Measurements from ENCODE around the gene TNFAIP2.

Gene TNFAIP2

GRCh38 chr14:103137689-103138300 is 14.5 kb downstream of the TNFAIP2 start:
- no peaks in the 10 kb centered on the region for H3K27me3 ChIP-seq (ENCODE audit: insufficient read depth, low read depth)
- no peak overlapping the region for H3K27ac ChIP-seq
- peaks cover 19% of the 10 kb centered on the region for H3K4me1 ChIP-seq (ENCODE audit: low read depth, poor library complexity, severe bottlenecking)
- TF ChIP-seq CTCF (conservative IDR thresholded peaks at IDR 0.05; ENCODE audit: low read depth, low read length): no peak
- no peaks in the 10 kb centered on the region for H4K20me1 ChIP-seq (ENCODE audit: insufficient read depth)
- no peak overlapping the region for H3K9ac ChIP-seq
- H3K79me2 ChIP-seq (ENCODE audit: insufficient read depth, low read depth): no peaks in the 10 kb centered on the region
- H2AFZ ChIP-seq (ENCODE audit: low read depth): no peak overlapping the region
- no peak overlapping the region for H3K4me3 ChIP-seq (IDR thresholded peaks at IDR 0.05; ENCODE audit: insufficient read depth, low read depth, low read length)
- no peaks in the 10 kb centered on the region for H3K36me3 ChIP-seq (ENCODE audit: insufficient read depth)
- H3K4me2 ChIP-seq: no peak overlapping the region

- no peaks in the 10 kb centered on the region for H4K20me1 ChIP-seq (ENCODE audit: insufficient read depth)
- no peaks in the 10 kb centered on the region for H3K27me3 ChIP-seq (ENCODE audit: insufficient read depth, low read depth)
- peaks cover 19% of the 10 kb centered on the region for H3K4me1 ChIP-seq (ENCODE audit: low read depth, poor library complexity, severe bottlenecking)
- no peak for TF ChIP-seq CTCF (conservative IDR thresholded peaks at IDR 0.05; ENCODE audit: low read depth, low read length)
- H3K79me2 ChIP-seq (ENCODE audit: insufficient read depth, low read depth): no peaks in the 10 kb centered on the region
- no peak overlapping the region for H2AFZ ChIP-seq (ENCODE audit: low read depth)
- no peak overlapping the region for H3K4me3 ChIP-seq (IDR thresholded peaks at IDR 0.05; ENCODE audit: insufficient read depth, low read depth, low read length)
- H3K27ac ChIP-seq: no peak overlapping the region
- no peak overlapping the region for H3K9ac ChIP-seq
- H3K4me2 ChIP-seq: no peak overlapping the region
- no peaks in the 10 kb centered on the region for H3K36me3 ChIP-seq (ENCODE audit: insufficient read depth)
Measured at GRCh38 chr14:103138301-103139131, 15.3 kb downstream of the TNFAIP2 start.

- Histone ChIP-seq H3K36me3 (ENCODE audit: insufficient read depth) (no peaks in the 10 kb centered on the region), H3K79me2 (ENCODE audit: insufficient read depth, low read depth) (no peaks in the 10 kb centered on the region), H3K27ac (no peak overlapping the region), H3K27me3 (ENCODE audit: insufficient read depth, low read depth) (no peaks in the 10 kb centered on the region), H4K20me1 (ENCODE audit: insufficient read depth) (no peaks in the 10 kb centered on the region), H3K4me1 (ENCODE audit: low read depth, poor library complexity, severe bottlenecking) (peaks cover 19% of the 10 kb centered on the region), H2AFZ (ENCODE audit: low read depth) (no peak overlapping the region), H3K4me3 (IDR thresholded peaks at IDR 0.05; ENCODE audit: insufficient read depth, low read depth, low read length) (no peak overlapping the region), H3K4me2 (no peak overlapping the region), H3K9ac (no peak overlapping the region)
- TF ChIP-seq CTCF (conservative IDR thresholded peaks at IDR 0.05; ENCODE audit: low read depth, low read length): no peak
Measured at GRCh38 chr14:103139132-103140025, 16.1 kb downstream of the TNFAIP2 start.

- Histone ChIP-seq H3K4me2 (peak overlapping the region; percentile 15; the same call in 1 of the 2 replicates), H3K4me3 (IDR thresholded peaks at IDR 0.05; ENCODE audit: insufficient read depth, low read depth, low read length) (no peak overlapping the region), H3K79me2 (ENCODE audit: insufficient read depth, low read depth) (no peaks in the 10 kb centered on the region), H4K20me1 (ENCODE audit: insufficient read depth) (no peaks in the 10 kb centered on the region), H3K4me1 (ENCODE audit: low read depth, poor library complexity, severe bottlenecking) (peaks cover 19% of the 10 kb centered on the region), H3K9ac (no peak overlapping the region), H3K27me3 (ENCODE audit: insufficient read depth, low read depth) (no peaks in the 10 kb centered on the region), H3K36me3 (ENCODE audit: insufficient read depth) (no peaks in the 10 kb centered on the region), H2AFZ (ENCODE audit: low read depth) (no peak overlapping the region), H3K27ac (no peak overlapping the region)
- TF ChIP-seq CTCF (conservative IDR thresholded peaks at IDR 0.05; ENCODE audit: low read depth, low read length): no peak
Measured at GRCh38 chr14:103140316-103141109, 17.3 kb downstream of the TNFAIP2 start.

Data from KMS-11 (cell line).